Fibroblast of mammary gland (primary cell): Measurements from ENCODE around the gene MOB3A.

Experiments used
- DNase-seq: peaks from one replicate; pipeline ENCODE4 v3.0.0-alpha.2; 2010; ENCODE audit warnings: low read depth
- H3K4me3 ChIP-seq: 2 replicates; pipeline ENCODE4 v1.5.1; 2011; ENCODE audit warnings: low read depth, mild to moderate bottlenecking, low read length, moderate library complexity; ENCODE audit not compliant: control insufficient read depth
- CTCF ChIP-seq: conservative IDR thresholded peaks from 2 replicates; pipeline ENCODE4 v1.5.1; 2011; ENCODE audit warnings: low read depth, low read length, inconsistent platforms; ENCODE audit not compliant: control insufficient read depth, insufficient read depth

Gene MOB3A

GRCh38 chr19:2113439-2114211 lies 17.5 kb upstream of the MOB3A start:
- H3K4me3 ChIP-seq: no peak overlapping the region
- peak; percentile 67 for DNase-seq
- no peak for TF ChIP-seq CTCF

GRCh38 chr19:2112516-2113320 lies 16.6 kb upstream of the MOB3A start:
- no peak for TF ChIP-seq CTCF
- no peak overlapping the region for H3K4me3 ChIP-seq
- no peak for DNase-seq

GRCh38 chr19:2111886-2112285 lies 15.8 kb upstream of the MOB3A start:
- no peak for DNase-seq
- no peak overlapping the region for H3K4me3 ChIP-seq
- TF ChIP-seq CTCF: no peak

- no peak overlapping the region for H3K4me3 ChIP-seq
- TF ChIP-seq CTCF: no peak
- DNase-seq: no peak
Observed at GRCh38 chr19:2111425-2111824, 15.3 kb upstream of the MOB3A start.

- no peak overlapping the region for H3K4me3 ChIP-seq
Observed at GRCh38 chr19:2110822-2111221, 14.7 kb upstream of the MOB3A start.

More at GRCh38 chr19:2110822-2111221, 14.7 kb upstream of the MOB3A start:
- DNase-seq: no peak
- no peak for TF ChIP-seq CTCF
